ENCODE results near the gene APC2.

The APC2 gene

GRCh38 chr19:1489463-1490310 is 39.8 kb downstream of the APC2 start:
- peak overlapping the region; percentile 79 to 80 for H3K4me3 ChIP-seq (ENCODE audit: low read length in 2 of 2)
- peak overlapping the region; percentile 53 for H3K27ac ChIP-seq (ENCODE audit: low read length)
- H3K9me3 ChIP-seq (ENCODE audit: control insufficient read depth in 2 of 2, low read length in 2 of 2) = no peaks in the 10 kb centered on the region
- peaks cover 13 to 14% of the 10 kb centered on the region in 2 donors for H3K27me3 ChIP-seq (ENCODE audit: control insufficient read depth in 1 of 2, insufficient read depth in 2 of 2, low read length in 2 of 2)
- peaks cover 19% of the 10 kb centered on the region for H3K4me1 ChIP-seq (ENCODE audit: control insufficient read depth, insufficient read depth, low read length)
- H3K36me3 ChIP-seq (ENCODE audit: control insufficient read depth in 2 of 2, insufficient read depth in 2 of 2, low read length in 2 of 2) = no peaks in the 10 kb centered on the region
- H3K9ac ChIP-seq (ENCODE audit: low read length in 2 of 2) = peak overlapping the region; percentile 63 to 71

GRCh38 chr19:1490311-1491113 is 40.6 kb downstream of the APC2 start, which contains the start of gene PCSK4:
PCSK4 (minus strand) TSS chr19:1490350; CDS start chr19:1490346, 4 bp downstream.
- no peaks in the 10 kb centered on the region for H3K36me3 ChIP-seq (ENCODE audit: control insufficient read depth in 2 of 2, insufficient read depth in 2 of 2, low read length in 2 of 2)

GRCh38 chr19:1491114-1491848 is 41.4 kb downstream of the APC2 start, which contains the start of gene REEP6:
REEP6 (plus strand) TSS chr19:1491181; CDS start chr19:1491270, 89 bp downstream.
- H3K27me3 ChIP-seq (ENCODE audit: control insufficient read depth in 1 of 2, insufficient read depth in 2 of 2, low read length in 2 of 2) = peaks cover 13 to 14% of the 10 kb centered on the region in 2 donors
- no peaks in the 10 kb centered on the region for H3K36me3 ChIP-seq (ENCODE audit: control insufficient read depth in 2 of 2, insufficient read depth in 2 of 2, low read length in 2 of 2)
- peak within 1 kb of the TSS; percentile 79 to 80 for H3K4me3 ChIP-seq (ENCODE audit: low read length in 2 of 2)
- H3K9ac ChIP-seq (ENCODE audit: low read length in 2 of 2) = peak within 1 kb of the TSS; percentile 63 to 71
- no peaks in the 10 kb centered on the region for H3K9me3 ChIP-seq (ENCODE audit: control insufficient read depth in 2 of 2, low read length in 2 of 2)
- peak within 1 kb of the TSS; percentile 53 for H3K27ac ChIP-seq (ENCODE audit: low read length)
- H3K4me1 ChIP-seq (ENCODE audit: control insufficient read depth, insufficient read depth, low read length) = peaks cover 19% of the 10 kb centered on the region

More at GRCh38 chr19:1490311-1491113, 40.6 kb downstream of the APC2 start, which contains the start of gene PCSK4:
- H3K9ac ChIP-seq (ENCODE audit: low read length in 2 of 2) = peak within 1 kb of the TSS; percentile 63 to 71
- no peaks in the 10 kb centered on the region for H3K9me3 ChIP-seq (ENCODE audit: control insufficient read depth in 2 of 2, low read length in 2 of 2)
- peaks cover 19% of the 10 kb centered on the region for H3K4me1 ChIP-seq (ENCODE audit: control insufficient read depth, insufficient read depth, low read length)
- peaks cover 13 to 14% of the 10 kb centered on the region in 2 donors for H3K27me3 ChIP-seq (ENCODE audit: control insufficient read depth in 1 of 2, insufficient read depth in 2 of 2, low read length in 2 of 2)
- peak within 1 kb of the TSS; percentile 79 to 80 for H3K4me3 ChIP-seq (ENCODE audit: low read length in 2 of 2)
- peak within 1 kb of the TSS; percentile 53 for H3K27ac ChIP-seq (ENCODE audit: low read length)

- H3K9ac ChIP-seq (ENCODE audit: low read length in 2 of 2) = no peak overlapping the region
- H3K9me3 ChIP-seq (ENCODE audit: control insufficient read depth in 2 of 2, low read length in 2 of 2) = no peaks in the 10 kb centered on the region
- no peak overlapping the region for H3K27ac ChIP-seq (ENCODE audit: low read length)
- peaks cover 19% of the 10 kb centered on the region for H3K4me1 ChIP-seq (ENCODE audit: control insufficient read depth, insufficient read depth, low read length)
- H3K4me3 ChIP-seq (ENCODE audit: low read length in 2 of 2) = no peak overlapping the region
- no peaks in the 10 kb centered on the region for H3K36me3 ChIP-seq (ENCODE audit: control insufficient read depth in 2 of 2, insufficient read depth in 2 of 2, low read length in 2 of 2)
- H3K27me3 ChIP-seq (ENCODE audit: control insufficient read depth in 1 of 2, insufficient read depth in 2 of 2, low read length in 2 of 2) = peaks cover 14 to 18% of the 10 kb centered on the region in 2 donors
Measured at GRCh38 chr19:1491849-1492170, 41.9 kb downstream of the APC2 start.

GRCh38 chr19:1492474-1493006 is 42.6 kb downstream of the APC2 start:
- H3K27ac ChIP-seq (ENCODE audit: low read length) = no peak overlapping the region

GRCh38 chr19:1494115-1494815 is 44.3 kb downstream of the APC2 start:
- no peaks in the 10 kb centered on the region for H3K9me3 ChIP-seq (ENCODE audit: control insufficient read depth in 2 of 2, low read length in 2 of 2)
- H3K27me3 ChIP-seq (ENCODE audit: control insufficient read depth in 1 of 2, insufficient read depth in 2 of 2, low read length in 2 of 2) = peaks cover 19 to 23% of the 10 kb centered on the region in 2 donors
- no peak overlapping the region for H3K9ac ChIP-seq (ENCODE audit: low read length in 2 of 2)
- H3K4me3 ChIP-seq (ENCODE audit: low read length in 2 of 2) = no peak overlapping the region
- no peaks in the 10 kb centered on the region for H3K36me3 ChIP-seq (ENCODE audit: control insufficient read depth in 2 of 2, insufficient read depth in 2 of 2, low read length in 2 of 2)
- H3K4me1 ChIP-seq (ENCODE audit: control insufficient read depth, insufficient read depth, low read length) = peaks cover 19% of the 10 kb centered on the region
- no peak overlapping the region for H3K27ac ChIP-seq (ENCODE audit: low read length)

More at GRCh38 chr19:1492474-1493006, 42.6 kb downstream of the APC2 start:
- Histone ChIP-seq H3K9me3 (ENCODE audit: control insufficient read depth in 2 of 2, low read length in 2 of 2) (no peaks in the 10 kb centered on the region), H3K27me3 (ENCODE audit: control insufficient read depth in 1 of 2, insufficient read depth in 2 of 2, low read length in 2 of 2) (peaks cover 15 to 18% of the 10 kb centered on the region in 2 donors), H3K4me3 (ENCODE audit: low read length in 2 of 2) (no peak overlapping the region), H3K4me1 (ENCODE audit: control insufficient read depth, insufficient read depth, low read length) (peaks cover 19% of the 10 kb centered on the region), H3K36me3 (ENCODE audit: control insufficient read depth in 2 of 2, insufficient read depth in 2 of 2, low read length in 2 of 2) (no peaks in the 10 kb centered on the region), H3K9ac (ENCODE audit: low read length in 2 of 2) (no peak overlapping the region)

- Histone ChIP-seq H3K27me3 (ENCODE audit: control insufficient read depth in 1 of 2, insufficient read depth in 2 of 2, low read length in 2 of 2) (peaks cover 19 to 23% of the 10 kb centered on the region in 2 donors), H3K9me3 (ENCODE audit: control insufficient read depth in 2 of 2, low read length in 2 of 2) (no peaks in the 10 kb centered on the region), H3K36me3 (ENCODE audit: control insufficient read depth in 2 of 2, insufficient read depth in 2 of 2, low read length in 2 of 2) (no peaks in the 10 kb centered on the region), H3K4me1 (ENCODE audit: control insufficient read depth, insufficient read depth, low read length) (peaks cover 11% of the 10 kb centered on the region), H3K9ac (ENCODE audit: low read length in 2 of 2) (no peak overlapping the region), H3K4me3 (ENCODE audit: low read length in 2 of 2) (no peak overlapping the region), H3K27ac (ENCODE audit: low read length) (no peak overlapping the region)
Measured at GRCh38 chr19:1495051-1495798, 45.3 kb downstream of the APC2 start.

GRCh38 chr19:1495799-1496713 is 46.1 kb downstream of the APC2 start:
- no peak overlapping the region for H3K27ac ChIP-seq (ENCODE audit: low read length)
- H3K36me3 ChIP-seq (ENCODE audit: control insufficient read depth in 2 of 2, insufficient read depth in 2 of 2, low read length in 2 of 2) = no peaks in the 10 kb centered on the region
- H3K4me1 ChIP-seq (ENCODE audit: control insufficient read depth, insufficient read depth, low read length) = peaks cover 8% of the 10 kb centered on the region
- H3K27me3 ChIP-seq (ENCODE audit: control insufficient read depth in 1 of 2, insufficient read depth in 2 of 2, low read length in 2 of 2) = peaks cover 19 to 23% of the 10 kb centered on the region in 2 donors
- H3K4me3 ChIP-seq (ENCODE audit: low read length in 2 of 2) = no peak overlapping the region
- H3K9ac ChIP-seq (ENCODE audit: low read length in 2 of 2) = no peak overlapping the region
- H3K9me3 ChIP-seq (ENCODE audit: control insufficient read depth in 2 of 2, low read length in 2 of 2) = no peaks in the 10 kb centered on the region
